Activated naive CD4-positive, alpha-beta T cell treated with Interleukin-2 at 50 U/mL for 16 hours (primary cell): ENCODE measurements around the gene ZNG1A.
"Not testable (repeated sequence)": the region's sequence is repeated elsewhere in the genome, so short reads cannot be mapped to it uniquely, and the experiment has no call there.

ENCODE experiments used
- DNase-seq: peaks from one replicate; pipeline ENCODE4 v3.0.0-alpha.2; 2020

Gene ZNG1A

GRCh38 chr9:93909-94308, 84.9 kb downstream of the ZNG1A start:
- not testable (repeated sequence) for DNase-seq

GRCh38 chr9:90851-91250, 88.0 kb downstream of the ZNG1A start:
- DNase-seq = not testable (repeated sequence)

GRCh38 chr9:88396-89037, 90.3 kb downstream of the ZNG1A start:
- not testable (repeated sequence) for DNase-seq

- not testable (repeated sequence) for DNase-seq
These were observed 91.0 kb downstream of the ZNG1A start for GRCh38 chr9:87860-88259.

GRCh38 chr9:87105-87504, 91.8 kb downstream of the ZNG1A start:
- DNase-seq = not testable (repeated sequence)

GRCh38 chr9:86697-87096, 92.2 kb downstream of the ZNG1A start:
- DNase-seq = not testable (repeated sequence)

- not testable (repeated sequence) for DNase-seq
These were observed 95.7 kb downstream of the ZNG1A start for GRCh38 chr9:82932-83689.

- DNase-seq = not testable (repeated sequence)
These were observed 100.5 kb downstream of the ZNG1A start for GRCh38 chr9:78333-78732.

GRCh38 chr9:76389-76788, 102.5 kb downstream of the ZNG1A start:
- not testable (repeated sequence) for DNase-seq

- not testable (repeated sequence) for DNase-seq
These were observed 104.8 kb downstream of the ZNG1A start for GRCh38 chr9:73900-74525.

GRCh38 chr9:73076-73899, 105.6 kb downstream of the ZNG1A start:
- DNase-seq = peak; percentile 16
